HG03175 (cell line): ENCODE results near the gene RCAN1.

ENCODE experiments used
- ATAC-seq: cut with Tn5 transposase; IDR thresholded peaks from one replicate; pipeline ENCODE4 v1.9.1; 2021; ENCODE audit warnings: mild to moderate bottlenecking, moderate library complexity; ENCODE audit not compliant: unreplicated experiment

Gene RCAN1

DNA sequence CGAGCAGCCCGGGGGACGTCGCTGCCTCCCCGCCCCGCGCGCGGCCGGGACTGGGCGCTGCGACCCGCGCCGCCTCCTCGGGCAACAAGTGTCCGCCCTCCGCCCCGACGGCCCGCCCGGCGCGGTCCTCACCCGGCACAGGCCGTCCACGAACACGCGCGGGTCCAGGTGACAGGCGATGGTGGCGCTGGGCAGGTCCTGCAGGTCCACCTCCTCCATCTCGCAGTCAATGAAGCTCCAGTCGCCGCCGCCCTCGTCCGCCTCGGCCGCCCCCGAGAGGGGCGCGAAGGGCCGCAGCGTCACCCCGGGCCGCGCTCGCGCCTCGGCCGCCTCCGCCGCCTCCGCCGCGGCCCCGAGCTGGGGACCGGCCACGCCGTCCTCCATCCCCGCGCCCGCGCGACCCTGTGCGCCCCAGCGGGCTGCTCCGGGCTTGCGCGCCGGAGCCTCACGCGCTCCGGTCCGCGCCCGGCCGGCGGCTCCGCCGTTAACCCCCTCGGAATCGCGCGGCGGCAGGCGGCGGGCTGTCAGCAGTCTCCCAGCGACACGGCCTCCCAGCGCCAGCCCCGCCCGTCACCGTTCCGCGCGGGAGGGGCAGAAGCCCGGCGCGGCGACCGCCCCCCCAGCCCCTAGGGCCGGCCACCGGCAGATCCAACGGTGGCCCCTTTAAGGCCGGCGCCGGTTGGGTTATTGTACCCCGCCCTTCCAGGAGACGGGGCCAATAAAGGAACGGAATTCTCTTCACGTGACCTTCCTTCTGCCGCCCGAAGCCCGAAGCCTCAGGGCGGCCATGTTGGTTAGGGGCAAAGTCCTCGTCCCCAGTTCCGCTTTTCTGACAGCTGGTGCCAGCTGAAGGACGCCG lies at the start of gene RCAN1:
Gene RCAN1 (minus strand): TSS at position 486 of the 859 bp plus-strand sequence. CDS start 102 bp downstream, at position 384.
- ATAC-seq = peak; percentile 95

DNA sequence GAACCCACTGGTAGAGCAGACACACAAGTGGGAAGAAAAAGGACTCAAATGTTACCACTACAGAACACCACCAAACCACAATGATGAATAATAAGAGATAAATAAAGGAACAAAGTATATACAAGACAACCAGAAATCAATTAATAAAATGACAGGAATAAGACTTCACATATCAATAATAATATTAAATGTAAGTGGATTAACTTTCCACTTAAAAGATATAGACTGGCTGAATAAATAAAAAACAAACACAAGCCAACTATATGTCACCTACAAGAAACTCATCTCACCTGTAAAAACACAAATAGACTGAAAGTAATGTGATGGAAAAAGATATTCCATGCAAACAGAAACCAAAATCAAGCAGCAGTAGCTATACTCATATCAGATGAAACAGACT lies 46.9 kb upstream of the RCAN1 start:
- ATAC-seq = no peak

DNA sequence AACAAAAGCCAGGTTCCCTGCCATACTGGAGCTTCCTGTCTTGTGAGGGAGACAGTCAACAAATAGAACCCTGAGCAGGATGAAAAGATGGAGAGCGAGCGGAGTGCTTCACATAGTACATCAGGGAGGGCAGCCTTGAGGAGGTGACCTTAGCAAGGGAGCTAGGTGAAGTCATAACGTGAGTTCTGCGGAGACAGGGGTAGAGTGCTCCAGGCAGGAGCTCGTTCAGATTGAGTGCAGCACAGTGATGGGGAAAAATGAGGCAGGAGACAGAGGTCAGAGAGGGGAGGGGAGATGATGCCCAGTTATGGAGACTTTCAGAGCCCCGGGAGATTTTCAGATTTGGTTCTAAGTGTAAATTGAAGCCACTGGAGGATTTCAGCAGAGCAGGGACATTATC lies 38.6 kb upstream of the RCAN1 start:
- no peak for ATAC-seq

DNA sequence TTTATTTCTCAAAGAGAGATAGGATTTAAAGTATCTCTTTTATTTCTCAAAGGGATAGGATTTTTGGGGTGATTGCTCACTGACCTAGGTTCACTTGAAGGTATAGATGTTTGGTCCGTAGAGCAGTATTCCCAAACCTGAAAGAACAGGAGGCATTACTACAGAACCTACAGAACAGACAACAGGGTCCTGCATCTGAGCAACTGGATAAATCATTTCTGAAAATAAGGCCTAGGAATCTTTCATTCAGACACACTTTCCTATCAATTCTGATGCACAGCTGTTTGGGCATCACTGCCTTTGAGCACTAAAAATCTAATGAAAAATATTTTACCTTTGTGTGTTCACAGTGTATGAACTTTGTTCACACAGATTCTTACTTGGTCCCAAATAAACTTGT lies 36.7 kb upstream of the RCAN1 start:
- no peak for ATAC-seq

DNA sequence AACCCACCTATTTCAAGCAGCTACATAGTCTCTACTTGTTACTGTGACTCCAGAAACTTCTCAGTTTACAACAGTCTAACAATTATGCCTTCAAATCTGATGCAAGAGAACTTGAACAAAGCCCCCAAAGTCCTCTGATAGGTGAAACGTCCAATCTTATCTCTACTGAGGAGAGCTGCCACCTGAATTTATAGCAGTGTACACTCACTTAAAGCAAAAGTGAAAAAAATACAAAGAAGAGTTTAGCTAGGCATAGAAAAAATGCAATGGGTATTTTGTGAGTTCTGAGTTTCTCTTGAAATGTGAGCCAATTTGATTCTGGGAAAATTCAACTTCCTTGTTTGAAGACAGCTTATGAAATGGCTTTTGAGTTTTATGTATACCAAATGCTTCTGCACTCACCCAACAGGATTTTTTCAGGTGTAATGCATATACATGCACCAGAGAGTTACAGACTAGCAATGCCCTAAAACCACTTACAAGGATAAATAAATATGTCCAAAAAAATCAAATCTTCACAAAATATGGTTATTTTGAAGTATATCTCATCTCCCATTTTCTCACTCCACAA lies 36.0 kb upstream of the RCAN1 start:
- no peak for ATAC-seq

DNA sequence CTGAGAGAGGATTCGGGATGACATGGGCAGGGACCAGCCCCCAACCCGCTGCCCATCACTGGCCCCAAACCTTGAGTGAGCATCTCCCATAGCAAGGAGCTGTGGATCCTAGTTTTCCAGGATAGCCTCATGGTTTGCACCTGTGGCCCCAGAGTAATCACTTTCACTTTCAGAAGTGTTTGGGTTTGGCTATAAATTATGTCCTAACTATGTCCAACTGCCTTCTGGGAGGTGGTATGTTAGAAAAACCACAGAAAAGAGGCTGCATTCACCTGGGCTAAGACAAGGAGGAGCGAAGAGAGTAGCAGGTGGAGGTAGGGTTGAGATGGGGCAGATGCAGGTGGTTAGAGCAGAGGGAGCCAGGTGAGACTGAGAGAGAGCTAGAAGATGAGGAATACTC lies 34.5 kb upstream of the RCAN1 start:
- no peak for ATAC-seq

DNA sequence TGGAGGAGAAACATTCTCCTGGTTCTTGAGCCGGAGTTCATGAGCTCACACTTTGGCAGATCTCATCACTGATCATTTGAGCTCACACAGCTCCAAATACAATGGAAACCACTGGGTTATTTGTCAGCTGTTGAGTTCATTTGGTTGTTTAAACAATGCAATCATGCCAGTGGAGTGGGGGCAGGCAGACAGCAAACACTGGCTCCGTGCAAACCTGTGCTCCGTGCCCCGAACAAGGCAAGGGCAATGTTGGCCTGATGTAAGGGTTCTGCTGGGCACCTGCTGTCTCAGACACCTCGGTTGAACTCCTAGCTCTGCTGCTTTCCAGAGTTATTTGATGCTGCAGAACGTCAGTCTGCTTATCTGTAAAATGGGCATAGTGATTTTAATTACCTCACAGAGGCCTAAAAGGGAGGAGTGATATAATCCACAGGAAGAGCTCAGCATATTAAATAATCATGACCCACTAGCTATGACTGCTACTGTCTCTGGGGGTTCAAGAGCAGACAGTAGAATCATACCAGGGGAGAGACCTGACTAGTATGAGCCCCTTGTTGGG lies 33.9 kb upstream of the RCAN1 start:
- ATAC-seq = no peak

DNA sequence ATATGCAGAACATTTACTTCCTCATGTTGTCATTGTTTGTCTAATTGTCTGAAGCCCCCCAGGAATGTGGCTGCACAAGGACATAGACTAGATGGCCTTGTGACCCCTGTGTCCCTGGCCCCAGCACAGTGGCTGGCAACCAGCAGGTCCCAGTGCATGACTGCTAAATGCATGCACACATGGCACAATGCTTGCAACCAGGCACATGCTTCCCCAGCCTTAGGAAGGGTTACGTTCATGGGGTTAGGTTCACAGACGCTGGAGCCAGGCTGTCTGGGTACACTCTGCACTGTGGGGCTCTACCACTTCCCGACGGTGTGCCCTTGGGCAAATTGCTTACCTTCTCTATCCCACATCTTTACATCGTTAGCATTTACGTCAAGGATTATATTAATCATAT lies 32.6 kb upstream of the RCAN1 start:
- no peak for ATAC-seq

DNA sequence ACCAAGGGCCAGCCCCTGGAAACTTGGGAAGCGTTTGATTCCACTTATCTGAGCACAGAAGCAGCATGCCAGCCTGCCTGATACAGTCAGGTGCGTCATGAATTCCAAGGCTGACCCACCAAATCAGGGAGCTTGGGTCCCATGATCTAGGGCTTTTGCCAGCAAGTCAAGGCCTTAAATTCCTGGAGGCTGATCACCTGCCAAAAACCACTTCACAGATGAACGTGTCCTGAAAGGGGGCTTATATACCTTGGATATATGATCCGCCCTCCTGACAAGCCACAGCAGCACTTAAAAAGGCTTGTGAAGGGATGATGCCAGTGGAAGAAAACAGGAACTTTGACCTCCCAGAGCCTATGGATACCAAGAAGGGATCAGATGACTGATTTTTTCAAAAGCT lies 29.9 kb upstream of the RCAN1 start:
- no peak for ATAC-seq

DNA sequence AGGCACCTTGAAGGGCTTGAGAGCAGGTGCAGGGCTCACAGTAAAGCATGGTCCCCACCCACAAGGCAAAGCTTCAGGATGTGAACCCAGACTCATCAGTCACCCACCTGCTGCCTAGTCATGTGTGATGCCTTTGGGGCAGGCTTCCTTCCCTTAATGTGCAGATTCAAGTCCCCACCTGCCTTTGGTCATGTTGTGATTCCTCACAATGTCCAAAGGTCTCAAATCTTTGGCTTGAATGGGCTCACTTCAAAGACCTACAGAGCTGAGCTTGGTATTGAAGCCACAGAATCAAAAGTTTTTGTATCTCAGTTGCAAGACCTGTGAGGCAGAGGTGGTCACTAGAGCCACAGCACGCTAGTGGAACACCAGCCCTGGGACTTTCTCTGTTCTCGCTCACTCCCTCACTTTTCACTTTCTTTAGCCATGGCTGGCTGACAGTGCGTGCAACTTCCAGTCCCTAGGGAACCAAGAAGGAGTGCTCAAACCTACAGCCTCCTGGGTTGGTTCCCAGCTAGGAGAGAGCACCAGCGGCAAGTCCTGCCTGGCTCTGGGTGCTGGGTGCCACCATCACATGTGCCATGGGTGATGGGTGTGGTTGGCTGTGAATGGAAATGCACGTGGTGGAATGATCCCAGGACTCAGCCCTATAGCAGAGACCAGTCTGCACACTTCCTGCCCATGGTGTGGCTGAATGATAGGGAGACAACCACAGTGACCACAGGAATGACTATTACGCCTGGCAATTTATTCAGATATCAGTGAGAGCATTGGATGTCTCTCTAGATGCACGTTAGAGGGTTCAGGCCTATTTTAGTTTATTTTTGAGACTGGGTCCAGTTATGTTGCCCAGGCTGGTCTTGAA lies 27.5 kb upstream of the RCAN1 start:
- peak; percentile 55 for ATAC-seq

DNA sequence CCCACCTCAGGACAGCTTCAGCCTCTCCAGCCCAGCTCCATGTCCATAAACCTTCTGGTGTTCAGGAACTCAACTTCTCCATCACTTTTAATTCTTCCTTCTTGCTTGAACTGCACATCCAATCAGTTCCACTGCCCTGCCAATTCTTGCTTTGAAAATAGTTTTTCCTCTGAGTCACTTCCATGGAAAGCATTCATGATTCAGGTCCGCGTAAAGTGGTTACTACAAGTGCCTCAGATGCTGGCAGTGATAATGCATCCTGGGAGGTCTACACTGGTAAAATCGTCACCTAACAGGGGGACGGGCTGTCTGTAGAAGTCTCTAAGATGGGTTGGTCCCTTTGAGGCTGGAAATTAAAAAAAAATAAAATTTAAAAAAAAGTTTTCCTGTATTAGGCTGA lies 25.9 kb upstream of the RCAN1 start:
- no peak for ATAC-seq

DNA sequence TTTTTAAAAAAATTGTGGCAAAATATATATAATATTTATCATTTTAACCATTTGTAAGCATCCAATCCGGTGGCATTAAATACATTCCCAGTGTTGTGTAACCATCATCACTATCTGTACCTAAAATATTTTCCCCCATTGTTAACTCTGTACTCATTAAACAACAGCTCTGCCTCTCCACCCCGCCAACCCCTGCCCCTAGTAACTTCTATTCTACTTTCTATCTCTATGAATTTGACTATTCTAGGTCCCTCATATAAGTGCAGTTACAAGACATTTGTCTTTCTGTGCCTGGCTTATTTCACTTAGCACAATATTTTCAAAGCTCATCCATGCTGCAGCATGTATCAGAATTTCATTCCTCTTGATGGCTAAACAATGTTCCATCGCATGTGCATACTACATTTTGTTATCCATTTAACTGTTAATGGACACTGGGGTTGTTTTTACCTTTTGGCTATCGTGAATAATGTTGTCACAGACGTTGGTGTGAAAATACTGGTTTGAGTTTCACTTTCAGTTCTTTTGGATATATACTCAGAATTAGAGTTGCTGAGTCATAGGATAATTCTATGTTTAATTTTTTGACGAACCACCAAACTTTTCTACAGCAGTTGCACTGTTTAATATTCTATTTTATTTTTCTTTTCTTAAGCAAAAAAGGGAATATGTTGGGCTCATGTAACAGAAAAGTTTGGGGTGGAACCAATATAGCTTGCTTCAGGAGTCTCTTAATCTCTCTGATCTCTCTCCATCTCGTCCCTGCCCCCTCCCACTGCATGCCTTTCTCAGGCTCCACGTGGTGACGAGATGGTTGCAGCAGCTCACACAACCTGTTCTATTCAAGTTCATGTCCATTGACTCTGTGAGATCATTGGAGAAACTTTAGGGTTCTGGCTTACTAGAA lies 25.2 kb upstream of the RCAN1 start:
- peak; percentile 53 for ATAC-seq

DNA sequence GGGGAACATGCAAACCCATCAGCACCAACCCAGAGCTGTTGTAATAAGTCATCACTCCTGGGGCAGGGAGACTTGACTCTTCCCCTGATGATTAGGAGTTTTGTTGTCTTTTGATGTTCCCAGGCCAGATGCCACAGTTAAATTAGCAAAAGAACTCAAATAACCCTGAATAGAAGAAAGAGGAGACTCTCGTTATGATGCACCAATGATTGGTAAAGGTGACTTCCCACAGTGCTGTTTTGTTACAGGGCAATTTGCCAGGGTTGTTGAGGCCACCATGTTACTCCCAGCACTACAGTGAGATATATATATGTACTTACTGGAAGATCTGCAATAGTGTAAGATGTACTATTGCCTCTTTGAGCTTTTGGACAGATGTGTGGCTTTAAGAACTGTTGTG lies 24.3 kb upstream of the RCAN1 start:
- ATAC-seq = no peak

DNA sequence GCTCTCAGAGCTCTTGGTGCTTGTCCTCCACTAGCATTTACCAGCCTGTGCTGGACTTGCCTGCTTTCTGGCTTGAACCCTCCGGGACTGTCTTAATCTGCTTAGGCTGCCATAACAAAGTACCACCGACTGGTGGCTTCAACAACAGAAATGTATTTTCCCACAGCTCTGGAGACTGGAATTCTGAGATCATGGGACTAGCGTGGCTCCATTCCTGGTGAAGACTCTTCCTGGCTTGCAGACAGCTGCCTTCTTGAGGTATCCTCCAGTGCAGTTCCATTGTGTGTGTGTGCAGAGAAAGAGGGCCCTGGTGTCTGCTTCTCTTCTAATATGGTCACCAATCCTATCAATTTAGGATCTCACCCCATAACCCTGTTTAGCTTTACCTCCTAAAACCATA lies 22.0 kb upstream of the RCAN1 start:
- no peak for ATAC-seq

DNA sequence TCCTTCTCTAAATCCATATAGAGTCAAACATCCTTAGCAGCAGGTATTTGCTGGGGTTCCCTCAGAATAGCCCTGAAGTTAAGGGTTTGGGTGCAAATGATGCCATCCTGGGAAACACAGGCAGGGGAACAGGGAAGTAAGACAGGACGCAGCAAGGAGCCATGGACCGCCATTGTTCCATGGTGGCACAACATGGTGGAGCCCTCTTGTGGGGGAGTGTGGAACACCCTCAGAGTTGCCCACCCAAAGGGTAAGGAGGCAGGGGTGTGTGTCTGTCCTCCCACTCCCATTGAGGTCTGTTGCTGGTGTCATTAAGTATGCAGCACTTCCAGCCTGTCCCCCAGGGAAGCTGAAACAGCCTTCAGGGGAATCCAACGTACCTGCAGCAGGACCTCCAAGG lies 20.4 kb upstream of the RCAN1 start:
- ATAC-seq = no peak

DNA sequence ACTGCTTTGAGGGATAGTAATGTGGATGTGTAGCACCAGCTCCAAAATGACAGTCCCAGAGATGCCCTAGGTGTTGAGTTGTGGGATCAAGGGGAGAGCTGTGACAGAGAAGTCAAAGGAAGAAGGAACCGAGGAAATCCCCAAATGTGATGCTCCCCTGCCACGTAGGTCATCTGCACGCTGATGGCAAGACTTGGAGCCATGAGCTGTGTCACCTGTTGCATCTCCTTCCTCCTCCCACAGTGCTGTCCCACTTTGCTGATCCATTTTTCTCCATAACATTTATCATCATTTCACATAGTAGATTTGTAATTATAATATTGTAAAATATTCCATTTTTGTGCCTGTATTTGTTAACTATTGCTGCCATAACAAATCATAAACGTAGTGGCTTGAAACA lies 17.6 kb upstream of the RCAN1 start:
- no peak for ATAC-seq

DNA sequence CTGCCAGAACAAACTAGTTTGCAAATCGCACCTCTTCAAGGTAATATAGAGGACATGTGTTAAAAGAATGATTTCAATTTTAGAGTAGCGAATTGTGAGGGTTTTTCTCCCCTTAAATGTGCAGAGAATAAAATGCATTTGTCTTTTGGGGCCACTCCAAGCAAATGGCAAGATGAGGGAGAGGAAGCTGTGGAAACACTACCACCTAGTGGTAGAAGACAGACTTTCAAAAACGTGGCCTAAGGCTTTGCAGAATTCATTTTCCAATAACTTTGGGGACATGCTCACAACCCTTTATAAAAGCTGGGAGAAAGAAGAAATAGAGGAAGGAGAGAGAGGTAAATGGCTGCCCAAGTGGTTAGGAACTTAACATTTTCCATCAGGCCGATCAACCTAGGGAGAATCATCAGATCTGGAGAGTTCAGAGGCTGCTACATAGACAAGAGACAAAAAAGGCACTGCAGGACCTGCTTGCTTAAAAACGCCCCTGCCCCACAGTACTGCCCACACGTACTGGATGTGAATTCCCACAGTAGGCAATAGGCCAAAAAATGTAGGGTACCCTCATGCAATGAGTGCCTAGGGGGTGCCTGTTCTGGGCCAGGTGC lies 15.7 kb upstream of the RCAN1 start:
- ATAC-seq = no peak

DNA sequence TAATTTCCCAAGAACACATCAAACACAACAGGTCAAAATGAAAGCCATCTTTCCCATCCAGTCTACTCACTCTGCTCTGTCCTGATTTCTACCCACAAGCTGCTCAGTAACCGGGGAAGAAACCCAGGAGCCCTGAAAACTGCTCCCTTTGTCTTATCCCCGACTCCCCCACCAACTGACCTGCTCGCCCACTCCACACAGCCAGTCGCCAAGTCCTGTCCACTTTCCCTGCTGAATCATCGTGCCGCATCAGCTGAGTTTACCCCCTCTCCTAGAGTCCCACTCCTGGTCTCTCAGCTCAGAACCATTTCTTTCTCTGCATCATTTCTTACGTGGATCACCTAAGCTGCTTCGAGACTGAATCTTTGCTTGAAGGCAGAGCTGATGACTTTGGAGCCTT lies 11.2 kb upstream of the RCAN1 start:
- ATAC-seq = no peak

DNA sequence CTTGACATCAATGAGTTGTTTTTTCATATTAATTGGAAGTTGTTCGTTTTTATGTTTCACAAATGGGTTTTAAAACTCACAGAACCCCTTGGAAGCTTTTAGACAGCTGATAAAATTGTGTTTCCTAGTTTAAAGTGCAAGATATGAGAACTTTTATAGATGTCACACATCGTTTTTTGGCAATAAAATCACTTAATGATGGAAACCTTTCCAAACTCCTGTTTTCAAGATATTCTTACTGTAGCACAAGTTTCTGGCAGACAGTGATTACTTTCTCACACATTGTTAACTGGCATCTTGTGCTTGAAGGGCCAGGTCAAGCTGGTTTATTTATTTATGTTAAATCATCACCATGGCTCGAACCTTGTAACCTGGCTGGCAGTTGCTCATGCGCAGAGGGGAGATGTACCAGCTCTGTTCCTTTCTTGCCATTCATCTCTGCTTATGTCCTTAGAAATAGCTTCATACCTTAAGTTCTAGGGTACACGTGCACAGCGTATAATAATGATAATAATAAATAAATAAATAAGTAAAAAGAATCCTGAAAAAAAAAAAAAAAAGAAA lies 10.2 kb upstream of the RCAN1 start:
- no peak for ATAC-seq

DNA sequence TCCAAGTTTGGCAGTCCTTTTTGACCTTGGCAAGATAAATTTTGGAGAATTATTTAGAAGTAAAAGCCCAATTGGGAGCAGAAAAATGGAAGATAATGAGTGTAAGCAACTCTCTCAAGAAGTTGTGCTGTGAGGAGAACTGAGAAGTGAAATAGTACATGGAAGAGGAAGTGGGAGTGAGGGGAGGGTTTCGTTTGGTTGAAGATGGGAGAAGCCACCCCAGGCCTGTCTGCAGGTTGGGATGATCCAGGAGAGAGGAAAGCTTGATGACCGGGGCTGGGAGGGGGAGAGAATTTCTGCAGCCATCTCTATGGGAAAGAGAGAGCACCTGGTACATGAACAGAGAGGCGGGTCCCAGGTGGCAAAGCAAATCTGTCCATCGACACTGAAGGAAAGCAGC lies 8.6 kb upstream of the RCAN1 start:
- ATAC-seq = no peak
